NCI-H345 treated with DMSO at 0.1 percent for 48 hours (cell line): ENCODE results near the gene ITIH4.

Experiments used
- DNase-seq: peaks from one replicate; lab custom pipeline; 2025; ENCODE audit not compliant: unreplicated experiment; lab: John Stamatoyannopoulos, UW

Gene ITIH4

DNA sequence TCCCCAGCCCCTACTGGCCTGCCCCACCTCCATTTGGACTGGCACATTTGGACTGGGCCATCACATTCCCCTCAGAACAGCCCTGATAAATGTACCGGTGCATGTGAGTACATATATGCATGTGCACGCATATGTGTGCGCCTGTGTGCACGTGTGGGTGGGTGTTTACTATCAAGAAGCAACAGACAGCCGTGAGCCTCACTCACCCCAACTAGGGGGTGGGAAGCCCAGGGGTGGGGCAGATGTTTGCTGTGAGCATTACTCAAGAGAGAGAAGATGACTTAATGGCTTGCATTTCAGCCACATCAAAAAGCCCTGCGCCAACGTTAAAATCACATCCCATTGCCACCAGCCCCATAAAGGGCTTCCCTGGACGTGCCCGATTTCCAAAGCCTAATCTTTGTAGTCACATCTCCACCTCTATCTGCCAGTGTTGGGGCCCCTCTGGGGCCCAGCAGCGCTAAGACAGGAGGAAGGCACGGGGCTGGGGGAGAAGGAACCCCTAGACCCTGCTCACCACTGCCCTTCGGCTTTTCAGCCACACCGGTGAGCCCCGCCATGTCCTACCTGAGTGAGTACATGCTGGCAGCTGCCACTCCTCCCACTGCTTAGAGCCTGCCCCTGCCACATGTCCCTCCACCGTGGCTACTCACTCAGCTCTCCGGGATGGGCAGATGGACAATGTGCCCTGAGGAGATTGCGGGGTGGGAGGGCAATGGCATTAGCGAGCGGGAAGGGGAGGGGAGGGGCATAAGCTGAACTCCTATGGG lies 25.0 kb downstream of the ITIH4 start:
- DNase-seq = no peak

DNA sequence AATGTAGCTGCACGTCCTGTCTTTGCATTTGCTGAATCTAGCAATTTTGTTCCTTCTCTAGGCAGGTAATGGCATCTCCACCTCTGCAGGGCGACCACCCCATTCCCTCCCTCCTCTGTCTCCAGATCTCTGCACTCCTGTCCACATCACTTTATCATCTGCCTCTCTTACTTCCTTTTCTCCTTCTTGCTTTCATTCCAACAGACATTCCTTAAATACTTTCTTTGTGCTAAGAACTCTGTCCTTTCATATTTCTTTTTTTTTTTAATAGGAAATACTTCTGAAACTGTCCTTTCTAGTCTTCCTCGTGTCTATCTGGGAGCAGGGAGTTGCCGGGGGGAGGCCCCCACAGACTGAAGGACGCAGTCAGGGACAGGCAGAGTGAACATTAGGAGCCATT lies 28.6 kb downstream of the ITIH4 start:
- no peak for DNase-seq

DNA sequence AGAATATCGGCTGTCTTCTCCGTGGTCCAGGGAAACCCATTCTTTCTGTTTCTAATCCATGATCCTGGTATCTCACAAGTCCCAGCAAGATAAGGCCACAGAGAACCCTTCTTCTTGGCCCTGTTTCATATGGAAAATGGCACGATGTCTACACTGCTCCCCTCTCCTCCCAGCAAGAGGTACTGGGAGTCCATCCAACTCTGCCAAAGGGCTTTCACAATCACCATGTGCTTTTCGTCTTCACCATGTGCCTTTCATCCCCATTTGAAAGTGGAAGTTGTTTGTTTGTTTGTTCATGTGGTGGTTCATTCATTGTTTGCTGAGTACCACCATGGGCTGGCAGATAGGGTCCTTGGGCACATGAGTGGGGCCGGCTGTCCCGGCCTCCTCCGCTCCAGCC lies 30.4 kb downstream of the ITIH4 start:
- DNase-seq = no peak

DNA sequence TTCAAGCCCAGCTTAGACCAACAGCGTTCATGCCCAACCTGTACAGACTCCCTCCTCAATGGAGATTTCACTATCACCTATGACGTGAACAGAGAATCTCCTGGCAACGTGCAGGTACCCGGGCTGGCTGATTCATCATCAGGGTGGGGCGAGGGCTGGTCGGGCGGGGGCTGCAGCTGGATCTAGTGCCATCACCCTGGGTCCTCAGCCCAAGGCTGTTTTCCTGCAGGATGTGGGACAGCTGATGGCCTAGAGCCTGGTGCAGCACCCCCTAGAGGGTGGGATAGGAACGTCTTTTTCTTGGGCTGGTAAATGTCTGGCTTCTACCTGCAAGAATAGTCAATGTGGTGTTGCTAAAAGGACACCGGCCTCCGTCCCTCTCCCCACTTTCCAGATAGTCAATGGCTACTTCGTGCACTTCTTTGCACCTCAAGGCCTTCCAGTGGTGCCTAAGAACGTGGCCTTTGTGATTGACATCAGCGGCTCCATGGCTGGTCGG lies 31.4 kb downstream of the ITIH4 start:
- no peak for DNase-seq

DNA sequence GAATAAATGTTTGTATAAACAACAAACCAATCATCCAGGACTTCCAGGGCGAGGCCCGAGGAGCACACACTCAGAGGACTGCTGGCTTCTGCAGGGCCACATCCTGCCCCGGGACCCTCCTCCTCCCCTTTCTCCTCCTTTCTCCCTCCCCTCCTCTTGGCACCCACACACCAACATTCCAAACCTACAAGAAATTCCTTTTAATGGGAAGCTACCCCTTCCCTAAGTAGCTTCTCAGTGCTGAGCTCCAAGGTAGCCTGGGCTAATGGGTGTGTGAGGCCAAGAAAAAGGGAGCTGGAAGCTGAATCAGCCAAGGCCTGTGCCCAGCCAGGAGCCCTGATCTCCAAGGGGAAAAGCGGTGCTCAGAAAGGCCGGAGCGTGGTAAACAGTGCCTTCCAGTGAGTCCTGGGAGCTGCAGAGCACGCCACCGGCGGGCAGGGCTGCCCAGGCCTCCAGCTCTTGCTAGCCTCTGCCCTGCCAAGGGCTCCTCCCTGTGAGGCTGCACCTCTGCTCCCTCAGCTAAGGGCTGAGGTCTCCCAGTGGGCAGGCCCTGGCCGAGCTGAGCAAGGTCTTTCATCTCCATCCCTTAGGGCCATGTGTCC lies 32.0 kb downstream of the ITIH4 start:
- no peak for DNase-seq

DNA sequence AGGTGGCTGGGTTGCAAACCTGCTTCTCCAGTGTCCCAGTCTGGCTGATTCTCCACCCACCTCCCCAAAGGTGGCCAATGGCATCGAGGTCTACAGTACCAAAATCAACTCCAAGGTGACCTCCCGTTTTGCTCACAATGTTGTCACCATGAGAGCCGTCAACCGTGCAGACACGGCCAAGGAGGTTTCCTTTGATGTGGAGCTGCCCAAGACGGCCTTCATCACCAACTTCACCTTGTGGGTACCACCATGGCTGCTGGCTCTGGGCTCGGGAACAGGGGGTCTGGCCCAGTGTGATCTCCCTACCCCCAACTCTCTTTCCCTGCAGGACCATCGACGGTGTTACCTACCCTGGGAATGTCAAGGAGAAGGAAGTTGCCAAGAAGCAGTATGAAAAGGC lies 34.1 kb downstream of the ITIH4 start:
- no peak for DNase-seq

DNA sequence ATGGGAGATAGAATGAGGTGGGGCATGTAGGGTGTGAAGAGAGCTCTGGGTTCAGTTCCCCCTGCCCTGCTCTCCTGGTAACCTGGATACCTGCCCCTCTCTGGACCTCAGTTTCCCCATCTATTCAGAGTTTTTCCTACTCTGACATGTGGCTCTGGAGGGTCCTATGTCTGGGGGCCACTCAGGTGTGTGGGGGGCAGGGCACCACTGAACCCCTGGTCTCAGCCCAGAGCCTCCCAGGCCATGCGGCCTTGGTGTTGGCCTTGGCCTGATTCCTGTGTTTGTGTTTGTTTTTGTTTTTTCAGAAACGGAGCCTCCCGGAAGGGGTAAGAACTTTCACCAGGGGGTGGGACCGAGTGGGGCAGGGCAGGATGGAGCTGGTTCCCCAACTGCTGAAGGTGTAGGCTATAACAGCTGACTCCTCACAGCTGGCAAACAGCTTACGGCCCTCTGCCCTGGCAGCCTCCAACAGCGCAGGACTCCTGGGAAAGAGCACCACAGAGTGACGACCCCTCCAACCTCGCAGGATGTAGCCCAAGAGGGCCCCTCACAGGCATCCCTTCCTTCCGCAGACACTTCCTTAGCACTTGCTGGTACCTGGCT lies 35.1 kb downstream of the ITIH4 start:
- no peak for DNase-seq

DNA sequence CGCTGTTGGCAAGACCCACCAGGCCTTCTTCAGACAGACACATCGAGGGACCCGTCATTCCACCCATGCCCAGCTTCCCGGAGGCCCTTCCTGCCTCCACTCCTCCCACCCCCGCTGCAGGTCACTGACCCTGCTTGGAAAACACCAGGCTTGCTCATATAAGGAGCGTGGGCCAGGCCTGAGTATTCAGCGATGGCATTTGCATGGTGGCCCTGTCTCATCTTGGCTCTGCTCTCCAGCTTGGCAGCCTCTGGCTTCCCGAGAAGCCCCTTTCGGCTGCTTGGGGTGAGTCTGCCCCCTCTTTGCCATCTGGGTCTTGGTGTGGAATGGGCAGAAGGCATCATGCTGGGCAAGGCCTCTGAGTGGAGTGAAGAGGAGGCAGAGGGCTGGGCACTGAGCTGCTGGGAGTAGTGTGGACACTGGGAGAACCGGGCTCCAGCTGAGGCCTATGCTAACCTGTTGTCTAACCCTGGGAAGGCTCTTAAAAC lies 35.8 kb downstream of the ITIH4 start, which contains the start of gene ITIH3:
ITIH3 (plus strand) TSS at position 185 of the 488 bp plus-strand sequence; CDS start at position 193, 8 bp downstream.
- no peak for DNase-seq

DNA sequence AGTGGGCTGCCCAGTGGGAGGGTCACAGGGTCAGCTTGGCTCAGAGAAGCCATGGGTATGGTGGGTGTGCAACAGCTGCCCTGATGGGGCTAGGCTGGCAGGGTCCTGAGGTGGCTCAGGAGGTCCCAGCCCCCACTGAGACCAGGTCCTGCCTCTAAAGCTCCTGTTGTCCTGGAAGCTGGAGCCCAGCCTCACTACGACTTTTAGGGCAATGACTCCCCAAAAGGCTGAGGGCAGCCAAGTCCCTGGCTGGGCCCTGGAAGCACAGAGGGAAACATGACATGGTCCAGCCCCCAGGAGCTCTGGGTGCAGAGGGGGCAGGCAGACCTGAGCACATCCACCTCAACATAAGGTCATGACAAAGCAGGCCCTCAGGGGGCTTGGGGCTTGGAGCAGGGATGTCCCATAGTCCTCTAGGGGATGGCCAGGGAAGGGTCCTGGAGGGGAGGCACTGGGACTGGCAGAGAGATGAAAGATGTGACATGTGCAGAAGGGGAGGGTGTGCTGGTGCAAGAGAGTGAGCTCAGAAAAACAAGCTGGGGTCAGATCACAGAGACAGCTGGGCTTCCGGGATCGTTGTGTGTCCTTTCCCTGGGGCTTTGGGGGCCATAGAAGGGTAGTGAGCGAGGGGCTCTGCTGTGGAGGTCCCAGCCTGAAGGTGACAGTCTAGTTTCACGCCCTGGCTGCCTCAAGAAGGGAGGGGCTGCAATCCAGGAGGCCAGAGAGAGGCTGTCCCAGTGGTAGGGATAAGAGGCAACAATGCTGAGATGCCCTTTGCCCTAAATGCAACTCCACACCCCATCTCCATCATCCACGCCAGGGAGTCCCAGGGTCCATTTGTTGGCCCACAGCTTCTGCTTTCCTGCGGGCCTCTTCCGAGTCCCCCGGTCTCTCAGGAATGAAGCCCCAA lies 36.5 kb downstream of the ITIH4 start:
- DNase-seq = no peak

DNA sequence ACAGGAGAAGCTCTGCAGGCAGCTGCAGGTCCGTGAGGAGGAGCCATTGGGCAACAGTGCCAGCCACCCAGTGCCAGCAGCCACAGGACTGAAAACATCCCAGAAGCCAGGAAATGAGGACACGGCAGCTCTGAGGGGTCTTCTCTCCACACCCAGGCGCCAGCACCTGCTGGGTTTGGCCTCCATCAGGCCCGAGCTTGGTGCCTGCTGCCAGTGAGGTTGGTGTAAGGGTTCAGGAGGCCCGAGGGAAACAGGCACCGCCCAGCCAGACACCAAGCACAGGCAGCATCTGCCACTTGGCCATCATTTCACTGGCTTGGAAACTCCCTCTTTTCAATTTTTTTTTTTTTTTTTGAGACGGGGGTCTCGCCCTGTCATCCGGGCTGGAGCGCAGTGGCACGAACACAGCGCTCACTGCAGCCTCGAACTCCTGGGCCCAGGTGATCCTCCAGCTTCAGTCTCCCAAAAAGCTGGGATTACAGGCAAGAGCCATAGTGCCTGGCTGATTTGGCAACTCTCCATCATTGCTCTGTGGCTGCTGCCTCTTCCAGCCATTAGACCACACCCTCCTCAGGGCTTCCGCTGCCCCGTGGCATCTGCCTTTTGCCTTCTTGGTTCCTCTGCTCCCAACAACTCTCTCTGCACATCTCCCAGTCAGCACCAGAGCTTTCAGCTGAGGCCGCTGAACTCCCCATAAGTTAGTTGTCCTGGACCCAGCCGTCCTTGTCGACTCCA lies 37.3 kb downstream of the ITIH4 start:
- no peak for DNase-seq

DNA sequence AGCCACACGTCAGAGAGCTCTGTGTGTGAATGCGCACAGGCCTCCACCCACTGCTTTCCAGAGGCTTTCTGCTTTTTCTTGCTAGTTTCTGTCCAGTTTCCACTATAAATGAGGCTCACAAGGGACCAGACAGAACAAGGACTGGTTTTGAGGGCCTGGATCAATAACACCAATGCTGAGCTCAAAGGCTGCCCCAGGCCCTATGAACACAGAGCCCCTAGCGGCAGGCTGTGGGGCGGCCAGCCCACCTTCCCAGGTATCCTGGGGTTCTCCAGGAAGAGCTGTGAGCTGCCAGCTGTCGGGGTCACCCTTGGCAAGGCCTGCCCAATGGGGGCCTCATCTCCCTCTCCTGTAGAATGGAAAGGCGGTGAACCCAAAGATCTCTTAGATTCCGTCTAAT lies 38.1 kb downstream of the ITIH4 start:
- DNase-seq = no peak

DNA sequence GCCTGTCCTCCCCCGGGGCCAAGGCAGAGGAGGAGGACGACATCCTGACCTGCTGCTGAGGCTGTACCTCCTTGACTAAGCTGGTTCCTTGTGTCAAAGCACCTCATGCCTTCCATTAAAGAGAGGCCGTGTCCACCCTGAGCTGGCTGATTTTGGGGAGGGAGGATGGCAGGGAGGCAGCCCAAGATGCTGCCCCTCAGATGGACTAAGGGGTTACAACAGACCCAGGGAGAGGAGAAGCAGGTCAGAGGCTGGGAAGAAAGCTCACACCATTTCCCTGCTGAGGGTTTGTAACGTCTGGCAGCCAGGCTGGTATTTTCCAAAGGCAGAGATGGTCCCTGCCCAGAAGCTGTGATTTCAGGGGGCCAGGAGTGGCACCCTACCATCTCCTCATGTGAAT lies 38.5 kb downstream of the ITIH4 start:
- DNase-seq = no peak

DNA sequence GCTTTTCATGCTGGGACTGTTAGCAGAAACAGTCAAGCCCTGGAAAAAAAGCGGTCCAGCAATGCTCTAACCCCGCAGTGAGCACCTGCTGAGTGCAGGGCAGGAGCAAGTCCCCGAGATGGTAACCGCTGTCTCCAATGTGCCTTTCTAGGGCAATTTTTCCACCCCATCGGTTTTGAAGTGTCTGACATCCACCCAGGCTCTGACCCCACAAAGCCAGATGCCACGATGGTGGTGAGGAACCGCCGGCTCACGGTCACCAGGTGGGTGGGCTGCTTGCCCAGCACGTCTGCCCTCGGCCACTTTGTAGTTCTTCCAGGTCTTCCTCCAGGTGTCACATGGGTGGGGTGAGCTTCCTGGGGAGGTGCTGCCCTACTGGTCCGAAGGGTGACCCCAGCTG lies 39.1 kb downstream of the ITIH4 start:
- DNase-seq = no peak

DNA sequence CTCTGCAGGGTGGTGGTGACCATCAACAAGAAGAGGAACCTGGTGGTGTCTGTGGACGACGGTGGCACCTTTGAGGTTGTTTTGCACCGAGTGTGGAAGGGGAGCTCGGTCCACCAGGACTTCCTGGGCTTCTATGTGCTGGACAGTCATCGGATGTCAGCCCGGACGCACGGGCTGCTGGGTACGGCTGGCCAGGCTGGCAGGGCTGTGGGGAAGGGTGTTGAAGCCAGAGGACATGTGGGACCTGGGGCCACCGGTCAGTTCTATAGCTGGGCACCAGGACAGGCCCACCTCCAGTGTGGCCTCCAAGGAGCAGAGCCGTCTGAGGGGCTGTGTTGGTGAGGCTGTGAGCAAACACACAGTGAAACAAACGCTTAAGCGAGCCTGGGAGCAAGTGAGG lies 39.7 kb downstream of the ITIH4 start:
- no peak for DNase-seq

DNA sequence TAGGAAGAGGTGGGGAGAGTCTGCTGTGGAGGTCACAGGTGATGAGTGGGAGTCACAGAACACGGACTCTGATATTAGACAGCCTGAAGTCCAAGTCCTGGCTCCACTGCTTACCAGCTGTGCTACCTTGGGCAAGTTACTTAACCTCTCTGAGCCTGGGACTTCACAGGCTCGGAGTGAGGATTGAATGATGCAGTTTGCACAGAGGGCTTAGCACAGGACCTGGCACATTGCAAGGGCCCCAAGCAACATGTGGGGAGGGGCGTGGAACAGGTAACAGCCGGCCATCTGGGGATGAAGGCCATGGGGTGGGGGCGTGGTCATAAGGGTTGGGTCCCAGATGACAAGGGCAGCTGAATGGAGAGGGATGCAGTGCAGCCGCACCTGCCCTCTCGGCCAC lies 40.1 kb downstream of the ITIH4 start:
- DNase-seq = no peak

DNA sequence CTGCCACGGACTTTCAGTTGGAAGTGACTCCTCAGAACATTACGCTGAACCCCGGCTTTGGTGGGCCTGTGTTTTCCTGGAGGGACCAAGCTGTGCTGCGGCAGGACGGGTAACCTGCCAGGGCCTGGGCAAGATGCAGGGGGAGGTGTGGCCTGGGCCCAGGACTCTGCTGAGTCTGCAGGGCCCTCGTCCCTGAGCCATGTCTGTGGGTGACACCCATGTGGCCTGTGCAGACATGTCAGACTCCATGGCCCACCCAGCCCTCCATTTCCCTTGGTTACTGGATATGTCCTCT lies 40.8 kb downstream of the ITIH4 start:
- DNase-seq = no peak

DNA sequence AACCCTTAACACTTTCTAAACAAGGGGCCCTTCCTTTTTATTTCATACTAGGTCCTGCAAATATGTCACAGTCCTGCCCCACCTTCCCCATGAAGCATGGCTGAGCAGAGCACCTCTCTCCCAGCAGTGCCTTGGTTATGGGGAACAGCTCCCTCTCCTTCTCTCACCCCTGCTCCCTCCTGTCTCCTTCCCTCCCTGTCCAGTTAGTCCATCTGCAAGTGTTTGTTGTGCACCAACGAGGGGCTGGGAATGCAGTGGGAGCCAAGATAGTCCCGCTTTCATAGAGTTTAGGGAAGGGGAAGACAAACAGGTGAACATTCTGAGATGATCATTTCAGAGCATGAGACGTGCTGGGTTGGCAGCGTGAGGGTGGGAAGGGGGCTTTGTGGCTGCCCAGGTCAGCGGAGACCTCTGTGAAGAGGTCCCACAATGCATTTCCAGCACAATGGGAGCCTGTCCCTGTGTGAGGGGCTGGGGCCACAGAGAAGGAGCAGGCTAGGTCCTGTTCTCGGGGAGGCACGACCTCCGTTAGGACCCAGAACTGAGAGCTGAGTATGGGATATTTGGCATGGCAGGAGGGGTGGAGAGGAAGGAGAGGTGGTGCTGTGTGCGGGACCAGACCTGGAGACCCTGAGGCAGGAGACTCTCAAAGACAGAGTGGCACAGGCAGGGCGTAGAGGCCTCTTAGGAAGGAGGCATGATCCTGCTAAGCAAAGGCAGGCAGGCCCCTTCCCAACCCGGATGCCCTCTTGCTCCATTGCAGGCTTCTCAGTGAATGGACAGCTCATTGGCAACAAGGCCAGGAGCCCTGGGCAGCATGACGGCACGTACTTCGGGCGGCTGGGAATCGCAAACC lies 41.4 kb downstream of the ITIH4 start:
- no peak for DNase-seq

DNA sequence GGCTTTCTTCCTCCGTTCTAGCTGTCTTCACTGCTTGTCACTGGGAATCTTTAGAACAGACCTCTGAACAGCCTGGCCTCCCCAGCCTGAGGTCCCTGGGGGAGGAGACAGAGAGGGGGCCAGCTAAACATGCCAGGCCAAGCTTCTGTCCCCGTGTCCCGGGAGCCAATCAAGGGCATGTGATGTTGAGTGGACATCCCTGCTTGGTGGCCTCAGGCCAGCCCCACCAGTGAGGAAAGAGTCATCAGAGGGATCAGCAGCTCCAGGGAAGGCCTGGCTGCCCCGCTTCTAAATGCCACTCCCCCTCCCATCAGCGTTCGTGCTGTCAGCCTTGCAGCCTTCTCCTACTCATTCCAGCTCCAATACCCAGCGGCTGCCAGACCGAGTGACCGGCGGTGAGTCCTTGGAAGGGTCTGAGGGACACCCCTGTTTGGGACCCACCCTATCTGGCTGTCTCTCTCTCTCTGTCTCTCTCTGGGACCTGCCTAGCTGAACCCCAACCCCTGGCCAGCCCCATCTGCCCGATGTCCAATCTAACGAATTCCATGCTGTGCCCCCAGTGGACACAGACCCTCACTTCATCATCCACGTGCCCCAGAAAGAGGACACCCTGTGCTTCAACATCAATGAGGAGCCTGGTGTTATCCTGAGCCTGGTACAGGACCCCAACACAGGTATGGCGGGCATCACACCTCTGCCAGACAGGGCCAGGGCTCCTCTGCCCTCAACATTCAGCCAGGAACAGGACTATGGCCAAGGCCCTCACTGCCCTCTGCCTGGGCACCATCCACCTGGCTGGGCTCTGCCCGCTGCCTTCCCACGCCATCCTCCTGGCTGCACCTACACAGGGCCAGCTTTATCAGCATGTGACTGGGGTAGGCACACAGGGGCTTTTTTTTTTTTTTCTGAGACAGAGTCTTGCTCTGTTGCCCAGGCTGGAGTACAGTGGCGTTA lies 42.5 kb downstream of the ITIH4 start:
- no peak for DNase-seq

DNA sequence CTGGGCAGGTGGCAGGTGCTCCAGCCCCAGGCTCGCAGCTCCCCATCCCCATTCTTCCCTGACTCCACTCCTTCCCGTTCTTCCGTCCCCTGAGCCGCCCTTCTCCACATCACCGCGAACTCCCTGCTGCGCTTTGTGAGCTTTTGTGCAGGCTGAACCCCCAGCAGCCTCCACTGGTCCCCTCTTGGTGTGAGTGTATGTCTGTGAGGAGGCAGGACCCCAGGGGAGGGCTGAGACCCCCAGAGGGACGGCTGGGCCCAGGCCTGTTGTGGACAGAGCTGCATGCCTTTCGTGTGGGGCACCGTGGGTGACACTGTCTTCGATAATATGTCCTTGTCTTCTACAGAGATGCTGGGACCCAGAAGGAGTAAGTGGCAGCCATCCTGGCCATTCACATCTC lies 43.2 kb downstream of the ITIH4 start:
- DNase-seq = no peak
